NCI-H128 (cell line): Measurements from ENCODE around the gene ATP6V0E2.

Experiments
- DNase-seq: peaks from one replicate; lab custom pipeline; 2025; ENCODE audit not compliant: unreplicated experiment; lab: John Stamatoyannopoulos, UW

Gene ATP6V0E2

DNA sequence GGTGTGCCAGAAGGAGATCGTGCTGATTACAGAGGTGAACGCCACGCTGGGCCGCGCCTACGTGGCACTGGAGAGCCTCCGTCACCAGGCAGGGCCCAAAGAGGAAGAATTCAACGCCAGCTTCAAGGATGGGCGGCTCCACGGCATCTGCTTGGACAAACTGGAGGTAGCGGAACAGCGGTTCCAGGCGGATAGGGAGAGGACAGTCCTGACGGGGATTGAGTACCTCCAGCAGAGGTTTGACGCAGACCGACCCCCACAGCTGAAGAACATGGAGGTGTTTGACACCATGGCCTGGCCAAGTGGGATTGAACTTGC lies 12.1 kb upstream of the ATP6V0E2 start:
- no peak for DNase-seq

DNA sequence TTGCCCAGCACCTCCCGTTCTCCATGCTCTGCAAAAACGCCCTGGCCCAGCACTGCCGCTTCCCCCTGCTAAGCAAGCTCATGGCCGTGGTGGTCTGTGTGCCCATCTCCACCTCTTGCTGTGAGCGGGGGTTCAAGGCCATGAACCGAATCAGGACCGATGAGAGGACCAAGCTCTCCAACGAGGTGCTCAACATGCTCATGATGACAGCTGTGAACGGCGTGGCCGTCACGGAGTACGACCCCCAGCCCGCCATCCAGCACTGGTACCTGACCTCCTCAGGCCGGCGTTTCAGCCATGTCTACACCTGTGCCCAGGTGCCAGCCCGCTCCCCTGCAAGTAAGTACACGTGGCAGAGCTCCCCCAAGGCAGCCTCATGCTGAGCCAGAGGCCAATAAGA lies 11.6 kb upstream of the ATP6V0E2 start:
- no peak for DNase-seq

DNA sequence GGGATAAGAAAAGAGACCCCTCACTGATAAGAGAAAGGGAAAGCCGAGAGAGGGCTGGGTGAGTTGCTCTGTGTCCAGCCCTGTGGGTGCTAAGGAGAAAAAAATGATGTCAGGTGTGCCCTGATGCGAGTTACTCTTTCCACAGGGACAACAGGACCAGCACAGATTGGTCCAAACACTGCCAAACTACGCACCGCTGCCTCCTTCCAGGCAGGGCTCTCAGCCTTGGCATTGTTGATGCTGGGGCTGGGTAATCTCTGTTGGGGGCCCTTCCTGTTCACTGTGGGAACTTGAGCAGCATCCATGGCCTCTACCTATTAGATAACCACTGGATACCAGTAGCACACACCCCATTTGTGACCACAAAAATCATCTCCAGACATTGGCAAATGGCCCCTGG lies 10.3 kb upstream of the ATP6V0E2 start:
- no peak for DNase-seq

DNA sequence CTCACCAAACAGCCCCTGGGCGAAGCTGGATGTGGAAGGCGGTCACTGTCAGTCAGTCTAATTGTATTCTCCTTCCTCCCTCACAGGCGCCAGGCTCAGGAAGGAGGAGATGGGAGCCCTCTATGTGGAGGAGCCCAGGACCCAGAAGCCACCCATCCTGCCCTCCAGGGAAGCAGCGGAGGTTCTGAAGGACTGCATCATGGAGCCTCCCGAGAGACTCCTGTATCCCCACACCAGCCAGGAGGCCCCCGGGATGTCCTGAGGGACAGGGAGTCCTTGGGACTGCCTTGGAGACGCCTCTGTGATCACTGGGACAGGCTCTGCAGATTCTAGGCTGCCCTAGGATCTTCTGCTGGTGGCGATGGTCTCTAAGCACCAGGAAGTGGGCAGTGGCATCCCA lies 9.7 kb upstream of the ATP6V0E2 start:
- DNase-seq, result no peak

DNA sequence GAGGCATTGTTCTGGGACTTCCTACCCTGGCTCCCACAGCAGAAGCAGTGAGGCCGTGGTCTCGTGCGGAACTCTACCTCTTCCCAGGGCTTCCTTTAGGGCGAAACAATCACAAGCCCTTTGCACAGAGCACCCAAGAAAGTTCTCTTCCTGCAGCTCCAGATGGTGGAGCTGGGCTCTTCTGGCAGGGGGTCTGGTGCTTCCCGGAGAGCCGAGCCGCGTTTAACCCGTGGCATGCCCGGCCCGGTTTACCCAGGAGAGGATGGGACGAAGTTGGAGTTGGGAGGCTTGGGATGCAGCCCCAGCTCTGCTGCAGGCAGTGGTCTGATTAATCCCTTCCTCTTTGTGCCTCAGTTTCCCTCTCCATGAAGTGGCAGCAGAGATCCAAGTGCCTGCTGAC lies 9.0 kb upstream of the ATP6V0E2 start:
- no peak for DNase-seq

DNA sequence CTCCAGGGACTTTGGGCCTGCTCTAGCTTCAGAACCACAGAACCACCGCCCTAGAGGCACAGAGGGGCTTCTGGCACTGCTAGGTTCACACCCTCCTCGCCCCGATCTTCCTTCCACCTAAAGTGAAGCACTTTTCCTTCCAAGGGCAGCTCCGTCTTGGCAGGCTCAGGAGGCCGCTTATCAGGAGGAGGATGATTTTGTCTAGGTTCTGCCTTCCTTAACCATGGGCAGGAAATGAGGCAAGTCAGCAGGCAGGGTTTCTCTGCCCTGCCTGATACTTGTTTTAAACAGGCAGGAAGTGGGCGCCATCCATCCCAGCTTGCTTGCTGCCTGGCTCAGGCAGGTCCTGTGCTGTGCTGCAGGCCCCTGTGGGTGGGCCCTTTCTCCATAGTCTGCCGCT lies 8.3 kb upstream of the ATP6V0E2 start:
- DNase-seq, result no peak

DNA sequence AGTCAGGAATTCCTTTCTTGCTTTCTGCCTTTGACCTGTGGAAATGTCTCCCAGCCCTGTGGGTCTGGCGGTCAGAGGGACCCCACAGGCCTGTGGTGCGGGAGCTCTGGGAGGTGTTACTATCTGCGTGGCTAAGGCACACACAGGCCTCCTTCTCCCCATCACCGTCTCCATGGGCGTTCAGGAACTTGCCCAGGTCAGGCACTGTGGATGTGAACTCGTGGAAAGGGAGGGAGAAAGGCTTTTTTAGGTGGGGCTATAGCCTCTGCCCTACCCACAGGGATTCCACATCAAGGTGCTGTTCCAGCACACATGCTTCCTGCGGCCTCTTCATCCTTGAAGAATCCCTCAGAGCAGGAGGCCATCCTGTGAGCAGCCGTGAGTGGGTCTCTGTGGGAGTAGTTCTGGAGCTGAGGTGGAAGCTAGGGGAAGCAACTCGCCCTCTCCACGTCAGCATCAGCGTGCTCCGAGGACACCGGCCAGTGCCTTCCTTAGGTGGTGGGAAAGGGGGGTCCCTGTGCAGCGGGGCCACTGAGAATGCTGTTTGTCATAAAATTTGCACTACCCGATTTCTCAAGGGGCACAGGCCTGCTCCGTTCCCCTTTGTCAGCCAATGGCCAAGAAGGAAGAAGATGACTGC lies 7.5 kb upstream of the ATP6V0E2 start:
- DNase-seq, result no peak

DNA sequence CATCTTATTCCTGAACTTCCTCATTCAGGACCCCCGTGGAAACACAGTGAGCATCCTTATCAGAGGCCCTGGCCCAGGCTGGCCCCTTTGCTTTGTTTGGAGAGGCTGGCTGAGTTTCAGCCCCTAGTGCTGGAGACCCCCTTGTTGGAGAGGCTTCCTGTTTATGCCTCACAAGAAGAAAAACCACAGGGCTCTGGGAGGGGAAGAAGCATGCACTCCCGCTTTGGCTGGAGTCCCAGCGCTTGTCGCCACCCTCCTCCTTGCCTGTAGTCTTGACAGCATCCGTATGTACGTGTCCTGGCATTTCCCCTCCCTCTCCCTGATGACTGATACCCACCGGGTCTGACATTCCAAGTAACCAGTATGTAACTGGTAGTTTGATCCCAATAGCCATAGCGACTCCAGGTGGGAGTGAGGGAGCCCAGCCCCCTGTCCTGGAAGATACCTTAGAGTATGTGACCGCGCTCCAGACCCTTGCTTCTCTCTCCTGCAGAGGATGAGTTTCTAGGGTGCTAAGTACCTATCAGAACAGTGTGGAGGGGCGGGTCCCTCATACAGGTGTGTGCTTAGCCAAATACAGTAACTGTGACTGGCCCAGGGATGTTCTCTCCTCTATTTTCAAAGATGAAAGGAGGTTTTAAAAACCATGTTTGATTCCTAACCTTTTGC lies 6.9 kb upstream of the ATP6V0E2 start:
- no peak for DNase-seq

DNA sequence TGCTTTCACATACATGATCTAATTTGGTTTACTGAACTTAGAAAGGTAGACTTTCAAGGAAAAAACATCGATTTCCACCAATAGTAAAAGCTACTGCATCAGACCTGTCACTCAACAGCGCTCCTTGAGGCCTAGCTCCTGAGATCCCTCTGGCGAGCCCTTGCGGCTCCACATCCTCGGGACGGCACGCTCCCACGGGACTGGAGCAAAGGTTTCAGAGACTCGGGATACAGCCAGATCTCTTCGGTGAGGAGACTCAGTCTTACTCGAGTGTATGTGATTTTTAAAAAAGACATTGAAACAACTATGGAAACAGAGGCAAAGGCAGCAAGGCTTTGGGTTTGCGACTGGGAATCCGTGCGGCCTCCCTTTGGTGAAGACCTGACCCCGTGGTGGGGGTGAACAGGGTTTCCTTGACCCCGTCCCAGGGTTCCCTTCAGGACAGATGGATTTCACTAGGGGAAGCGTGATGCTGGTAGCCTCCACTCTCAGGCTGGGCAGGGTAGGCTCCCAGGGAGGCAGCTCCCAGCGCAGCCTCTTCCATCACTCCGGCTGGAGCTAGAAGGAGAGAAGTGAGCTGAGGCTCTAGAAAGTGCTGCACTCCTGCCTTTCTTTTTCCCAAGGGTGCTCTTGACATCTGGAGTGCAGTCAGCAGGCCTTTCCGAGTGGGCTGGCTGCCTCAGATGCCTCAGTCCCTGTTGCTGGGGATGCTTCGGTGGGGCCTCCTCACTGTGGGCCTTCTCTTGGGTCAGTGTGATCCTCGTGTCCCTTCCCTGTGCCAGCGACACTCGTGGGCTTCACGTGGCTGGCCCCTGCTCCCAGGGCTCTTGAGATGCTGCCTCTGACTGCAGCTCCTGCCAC lies 5.8 kb upstream of the ATP6V0E2 start:
- no peak for DNase-seq

DNA sequence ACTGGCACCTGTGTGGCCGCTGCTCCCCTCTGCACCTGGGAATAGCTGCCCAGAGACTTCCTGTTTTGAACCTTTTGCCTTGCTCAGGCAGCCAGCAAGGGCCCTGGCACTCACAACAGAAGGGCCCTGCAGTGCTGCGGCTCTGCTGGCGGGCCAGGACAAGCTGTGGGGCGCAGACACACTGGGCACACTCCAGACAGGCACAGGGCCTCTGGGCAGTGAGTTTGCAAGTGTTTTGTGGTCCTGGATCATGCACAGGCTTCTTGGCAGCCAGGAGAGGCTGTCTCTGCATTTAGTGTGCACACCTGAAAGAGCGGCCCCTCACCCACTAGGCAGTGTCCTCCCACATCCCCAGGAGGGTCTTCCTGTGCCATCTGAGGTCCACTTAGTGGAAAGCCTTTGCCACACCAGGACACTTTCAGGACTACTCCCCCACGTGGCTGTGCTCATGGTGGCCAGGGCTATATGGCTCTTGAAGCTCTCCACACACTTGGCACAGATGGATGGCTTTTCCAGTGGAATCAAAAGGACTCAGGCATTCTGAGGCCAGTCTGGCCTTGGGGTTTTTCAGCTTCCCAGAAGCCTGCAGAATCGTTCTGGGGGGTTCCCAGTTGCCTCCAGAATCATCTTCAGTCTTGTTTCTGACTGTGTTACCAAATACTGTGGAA lies 5.0 kb upstream of the ATP6V0E2 start:
- DNase-seq, result no peak

DNA sequence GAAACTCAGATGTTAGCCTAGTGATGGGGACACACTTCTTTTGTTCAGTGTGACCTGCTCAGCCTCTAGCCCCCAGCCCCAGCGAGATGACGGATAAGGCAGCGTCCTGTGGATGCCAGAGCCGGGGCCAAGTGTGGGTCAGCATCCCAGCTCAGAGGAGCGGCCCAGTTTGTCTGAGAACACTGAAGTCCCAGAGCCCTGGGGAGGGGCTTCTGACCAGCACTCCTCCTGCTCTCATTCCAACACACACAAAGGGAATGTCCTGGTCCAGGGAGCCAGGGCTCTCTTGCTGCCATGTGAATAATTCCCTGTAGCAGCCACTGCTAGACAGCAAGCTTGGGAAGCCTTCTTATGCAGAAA lies 4.5 kb upstream of the ATP6V0E2 start:
- no peak for DNase-seq

DNA sequence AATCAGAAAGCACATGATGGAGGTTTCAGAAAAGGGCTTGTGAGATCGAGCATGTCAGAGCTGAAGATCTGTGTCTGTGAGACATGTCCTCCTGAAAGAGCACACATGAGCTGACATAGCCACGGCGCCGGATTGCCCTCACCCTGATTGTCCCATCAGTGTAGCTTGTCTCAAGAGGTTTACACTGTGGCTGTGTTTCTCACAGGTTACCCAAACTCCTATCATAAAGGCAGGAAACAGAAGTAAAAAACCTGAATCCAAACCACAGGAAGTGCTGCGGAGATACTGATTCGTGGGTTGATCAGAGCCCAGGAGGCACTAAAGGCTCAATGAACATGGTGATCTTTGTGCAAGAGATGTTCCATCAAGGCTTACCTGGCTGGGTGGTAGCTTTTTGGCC lies 3.9 kb upstream of the ATP6V0E2 start:
- DNase-seq, result no peak

DNA sequence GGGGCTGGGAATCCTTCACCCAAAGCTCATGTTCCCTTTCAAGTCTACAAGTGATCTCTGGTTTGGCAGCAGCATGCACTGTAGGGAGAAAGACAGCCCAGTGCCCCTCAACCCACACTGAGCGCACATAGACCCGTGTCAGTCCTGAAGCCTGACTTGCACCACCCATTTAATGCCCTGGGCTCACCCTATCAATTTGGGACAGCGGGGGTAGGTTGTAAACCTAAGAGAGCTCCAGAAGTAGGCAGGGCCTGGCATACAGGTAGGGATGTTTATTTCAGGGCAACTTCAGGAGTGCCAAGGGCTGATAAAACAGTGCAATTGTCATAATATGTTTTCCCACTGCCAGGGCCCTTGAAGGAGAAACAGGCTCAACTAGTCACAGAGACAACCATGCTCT lies 3.5 kb upstream of the ATP6V0E2 start:
- DNase-seq, result no peak

DNA sequence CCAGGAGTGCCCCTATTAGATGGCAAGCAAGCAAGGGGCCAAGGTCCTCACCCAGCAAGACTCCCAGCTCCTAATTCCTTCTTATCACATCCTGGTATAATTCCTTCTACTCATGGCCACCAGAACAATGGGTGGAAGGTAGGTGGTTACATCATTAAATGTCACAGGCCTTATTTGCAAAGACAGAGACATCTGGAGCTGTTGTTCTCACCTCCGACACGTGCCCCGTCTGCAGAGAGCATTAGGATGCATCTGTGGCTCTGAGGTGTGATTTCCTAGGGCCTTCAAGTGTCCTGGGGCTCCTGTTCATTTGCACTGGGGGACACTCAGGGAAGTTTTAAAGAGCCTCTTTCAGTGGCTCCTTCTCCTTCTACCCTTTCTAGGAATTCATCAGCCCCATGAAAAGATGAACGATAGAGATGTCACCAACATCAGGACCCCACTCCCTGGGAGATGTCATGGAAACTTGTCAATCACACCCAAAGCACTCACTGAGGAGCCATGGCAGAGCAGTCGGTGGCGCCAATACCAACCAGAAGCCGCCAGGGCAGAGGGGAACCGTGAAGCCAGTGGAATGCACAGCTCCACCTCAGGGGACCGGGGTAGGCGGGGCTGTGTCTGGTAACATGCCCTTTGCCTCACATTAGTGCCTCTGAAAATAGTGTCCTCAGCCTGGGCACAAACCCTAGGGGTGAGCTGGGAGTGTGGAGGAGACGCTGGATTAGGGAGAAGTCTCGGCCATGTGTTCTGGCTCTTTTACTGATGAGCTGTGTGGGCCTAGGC lies 2.9 kb upstream of the ATP6V0E2 start:
- DNase-seq, result no peak

DNA sequence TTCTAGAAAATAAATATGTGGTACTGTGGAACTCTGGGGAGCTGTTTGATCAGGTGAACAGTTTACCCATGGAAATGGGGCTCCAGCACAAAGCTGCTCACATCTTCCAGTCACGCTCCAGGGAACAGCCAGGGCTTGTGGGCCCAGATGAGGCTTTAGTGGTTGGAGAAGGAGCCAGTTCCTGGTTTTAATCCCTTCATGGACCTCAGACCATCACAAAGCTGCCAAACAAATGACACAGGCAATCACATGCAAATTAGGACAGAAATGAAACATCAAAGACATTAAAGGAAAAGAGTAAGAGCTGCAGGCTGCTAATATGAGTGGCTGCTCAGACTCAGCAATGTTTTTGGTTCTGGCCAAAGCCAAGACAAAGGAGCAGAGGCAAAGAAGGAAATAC lies 2.2 kb upstream of the ATP6V0E2 start:
- no peak for DNase-seq

DNA sequence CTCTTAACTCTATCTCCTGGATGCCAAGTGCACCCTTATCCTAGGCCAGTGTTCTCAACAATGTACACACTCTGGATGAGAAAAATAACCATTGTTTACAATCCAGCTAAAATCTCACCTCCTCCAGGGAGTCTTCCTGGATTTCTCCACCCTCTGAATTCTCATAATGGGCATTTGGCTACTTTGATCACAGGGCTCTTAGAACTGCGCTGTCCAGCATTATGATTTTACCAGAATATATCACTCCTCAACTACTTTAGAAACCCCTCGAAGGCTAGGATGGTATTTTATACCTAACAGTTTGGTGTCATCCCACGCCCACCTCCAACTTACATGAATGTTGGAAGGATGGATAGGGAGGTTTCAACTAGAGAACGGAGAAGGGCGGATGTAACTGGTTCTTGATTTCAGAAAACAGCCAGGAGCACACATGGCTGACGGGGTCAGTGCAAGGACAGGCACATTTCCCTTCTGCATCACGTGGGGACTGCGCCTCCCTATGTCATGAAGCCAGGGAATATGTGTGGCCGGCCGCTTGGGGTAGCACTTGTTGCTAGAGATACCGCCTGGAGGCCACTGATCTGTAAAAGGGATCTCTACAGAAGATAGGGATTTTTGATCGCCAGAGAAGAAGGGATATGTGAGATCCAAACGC lies 1.2 kb upstream of the ATP6V0E2 start:
- no peak for DNase-seq

DNA sequence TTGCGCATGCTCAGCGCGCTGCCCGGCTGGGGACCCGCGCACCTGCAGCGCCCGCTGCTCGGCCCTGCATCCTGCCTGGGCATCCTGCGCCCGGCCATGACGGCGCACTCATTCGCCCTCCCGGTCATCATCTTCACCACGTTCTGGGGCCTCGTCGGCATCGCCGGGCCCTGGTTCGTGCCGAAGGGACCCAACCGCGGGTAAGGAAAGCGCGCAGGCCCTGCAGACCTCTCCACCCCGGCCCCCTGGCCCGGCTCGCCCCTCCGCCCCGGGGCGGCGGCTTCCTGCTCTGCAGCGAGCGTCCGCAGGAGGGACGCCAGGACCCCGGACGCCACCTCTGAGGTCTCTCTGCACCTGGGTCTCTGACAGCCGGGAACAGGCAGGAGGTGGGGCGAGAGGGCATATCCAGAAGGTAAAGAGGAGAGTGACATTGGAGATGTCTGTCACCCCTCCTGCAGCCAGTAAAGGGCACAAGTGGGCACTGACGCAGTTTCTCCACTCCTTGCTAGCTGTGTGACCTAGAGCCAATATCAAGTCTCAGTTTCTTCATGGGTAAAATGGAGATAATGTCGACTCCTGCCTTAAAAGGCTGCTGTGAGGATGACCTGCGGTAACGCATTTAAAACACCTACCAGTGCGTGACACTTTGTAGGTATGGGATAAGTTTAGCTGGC lies 338 bp downstream of the ATP6V0E2 start:
- no peak for DNase-seq

DNA sequence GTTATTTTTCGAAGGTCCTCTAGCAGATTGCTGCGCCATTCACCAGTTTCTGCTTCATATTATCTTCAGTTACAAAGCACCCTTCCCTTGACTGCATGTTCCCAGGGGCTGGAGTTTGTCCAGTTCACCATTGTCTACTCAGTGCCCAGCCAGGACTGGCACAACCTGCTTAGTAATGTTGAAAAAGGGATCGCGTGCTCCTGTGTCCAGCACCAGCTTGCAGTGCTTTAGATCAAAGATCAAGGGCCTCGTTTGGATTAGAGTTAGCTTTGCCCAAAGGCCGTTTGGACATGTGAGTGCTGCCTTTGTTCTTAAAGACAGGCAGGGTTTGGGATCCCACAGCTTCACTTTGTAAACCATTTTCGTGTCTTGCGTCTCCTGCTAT lies 867 bp downstream of the ATP6V0E2 start:
- no peak for DNase-seq

DNA sequence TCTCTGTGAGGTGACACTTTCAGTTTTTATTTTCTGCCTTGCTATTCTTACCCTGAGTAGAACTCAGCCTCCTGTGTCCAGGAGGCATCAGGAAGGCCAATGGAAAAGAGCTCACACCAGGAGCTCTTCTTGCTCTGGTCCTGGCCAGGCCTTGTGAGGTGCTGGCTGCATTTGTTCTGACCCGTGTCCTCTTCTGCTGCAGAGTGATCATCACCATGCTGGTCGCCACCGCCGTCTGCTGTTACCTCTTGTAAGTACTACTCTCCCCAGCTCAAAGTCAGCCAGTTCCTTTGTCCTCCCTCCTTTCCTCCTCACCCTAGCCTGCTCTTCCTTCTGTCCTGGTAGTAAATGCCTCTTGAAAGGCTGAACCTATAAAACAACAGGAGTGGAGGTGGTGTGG lies 1.6 kb downstream of the ATP6V0E2 start:
- DNase-seq, result no peak

DNA sequence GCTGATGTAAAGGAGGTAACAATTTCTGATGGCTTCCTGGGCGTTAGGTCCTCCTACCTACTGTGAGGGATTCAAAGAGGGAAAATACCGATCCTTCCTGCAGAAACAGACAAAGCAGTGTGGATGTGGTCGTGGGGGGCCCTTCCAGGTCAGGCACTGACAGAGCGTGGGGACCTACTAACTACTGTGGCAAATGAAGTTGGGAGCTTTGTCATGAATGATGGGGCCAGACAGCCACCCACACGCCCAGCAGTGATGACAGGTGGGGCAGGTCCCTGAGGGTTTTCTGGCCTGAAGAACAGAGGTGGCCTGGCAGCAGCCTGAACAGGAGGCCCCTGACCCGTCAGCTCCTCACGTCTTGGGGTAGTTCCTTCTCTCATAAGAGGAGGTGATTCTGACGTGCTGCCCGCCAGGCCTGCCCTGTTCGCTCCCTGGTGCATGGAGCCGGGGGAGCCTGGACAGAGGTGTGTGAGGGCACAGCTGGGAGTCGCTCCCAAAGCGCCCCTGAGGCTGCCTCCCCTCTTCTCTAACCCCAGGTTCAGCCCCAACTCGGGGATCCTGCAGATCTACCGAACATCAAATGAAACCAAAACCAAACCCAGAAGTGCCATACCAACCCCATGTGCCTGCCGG lies 4.2 kb downstream of the ATP6V0E2 start:
- no peak for DNase-seq
